NCI-H1694 treated with DMSO at 0.1 percent for 48 hours (cell line): ENCODE measurements around the gene TTLL5.

Experiments used
- DNase-seq: peaks from one replicate; lab custom pipeline; 2025; lab: John Stamatoyannopoulos, UW

The TTLL5 gene

GRCh38 chr14:75794615-75795038 is 133.6 kb downstream of the TTLL5 start:
- DNase-seq = no peak

GRCh38 chr14:75800792-75801191 is 139.7 kb downstream of the TTLL5 start:
- DNase-seq = no peak

- DNase-seq = no peak
Observed at GRCh38 chr14:75802486-75802885, 141.4 kb downstream of the TTLL5 start.

GRCh38 chr14:75803765-75804164 is 142.7 kb downstream of the TTLL5 start:
- DNase-seq = no peak

GRCh38 chr14:75804570-75805275 is 143.7 kb downstream of the TTLL5 start:
- no peak for DNase-seq

- DNase-seq = no peak
Observed at GRCh38 chr14:75805646-75806045, 144.6 kb downstream of the TTLL5 start.

GRCh38 chr14:75806352-75806832 is 145.3 kb downstream of the TTLL5 start:
- no peak for DNase-seq

- DNase-seq = no peak
Observed at GRCh38 chr14:75807667-75808360, 146.8 kb downstream of the TTLL5 start.

- no peak for DNase-seq
Observed at GRCh38 chr14:75811136-75811829, 150.2 kb downstream of the TTLL5 start.

- no peak for DNase-seq
Observed at GRCh38 chr14:75811872-75812499, 150.9 kb downstream of the TTLL5 start.

- no peak for DNase-seq
Observed at GRCh38 chr14:75812622-75813021, 151.6 kb downstream of the TTLL5 start.

GRCh38 chr14:75820761-75821160 is 159.7 kb downstream of the TTLL5 start:
- no peak for DNase-seq

- DNase-seq = no peak
Observed at GRCh38 chr14:75821831-75822521, 160.9 kb downstream of the TTLL5 start.

- DNase-seq = no peak
Observed at GRCh38 chr14:75822522-75823141, 161.6 kb downstream of the TTLL5 start.

- DNase-seq = no peak
Observed at GRCh38 chr14:75823334-75823733, 162.3 kb downstream of the TTLL5 start.

- no peak for DNase-seq
Observed at GRCh38 chr14:75824318-75824717, 163.3 kb downstream of the TTLL5 start.

GRCh38 chr14:75825147-75825592 is 164.1 kb downstream of the TTLL5 start:
- DNase-seq = no peak

GRCh38 chr14:75826599-75826998 is 165.6 kb downstream of the TTLL5 start:
- no peak for DNase-seq

GRCh38 chr14:75827331-75827730 is 166.3 kb downstream of the TTLL5 start:
- DNase-seq = peak; percentile 90

GRCh38 chr14:75829316-75829715 is 168.3 kb downstream of the TTLL5 start:
- no peak for DNase-seq

GRCh38 chr14:75831455-75831854 is 170.4 kb downstream of the TTLL5 start:
- DNase-seq = no peak
